Testis (tissue), 2 donors: Measurements from ENCODE around the gene CCDC124.

Source experiments
- CTCF ChIP-seq, 3 experiments: fragments of 450-650 bp in 2 of 3; fragments of 200-600 bp in 1 of 3; sonication (generic) in 1 of 3; IDR thresholded peaks; one replicate each; pipeline ENCODE4 v1.5.1; 2016 to 2019; ENCODE audit warnings: antibody characterized with exemption in 3 of 3, mild to moderate bottlenecking in 2 of 3, moderate library complexity in 1 of 3
- POLR2A ChIP-seq: fragments of 450-650 bp; IDR thresholded peaks from one replicate; pipeline ENCODE4 v1.6.1; 2017; ENCODE audit warnings: antibody characterized with exemption, mild to moderate bottlenecking, moderate library complexity

- TF ChIP-seq CTCF (IDR thresholded peaks at IDR 0.05) (no peak), POLR2A (no peak)
These were observed 31.3 kb downstream of the CCDC124 start for GRCh38 chr19:17963936-17964691.
